AG10803 (cell line): ENCODE results near the gene ABCD1.

ENCODE experiments used
- DNase-seq: peaks from one replicate; pipeline ENCODE4 v3.0.0; 2010; ENCODE audit warnings: low read depth
- H3K4me3 ChIP-seq: 2 replicates; pipeline ENCODE4 v1.5.1; 2011; ENCODE audit warnings: mild to moderate bottlenecking, low read length, control low read depth
- TF ChIP-seq, protein P1 (sequence below): conservative IDR thresholded peaks from 2 replicates; pipeline ENCODE4 v1.5.1; 2011; ENCODE audit warnings: mild to moderate bottlenecking, low read length, control low read depth, inconsistent platforms

The ABCD1 gene

GRCh38 chrX:153793291-153793690 is 68.6 kb downstream of the ABCD1 start:
- TF ChIP-seq, protein P1, sequence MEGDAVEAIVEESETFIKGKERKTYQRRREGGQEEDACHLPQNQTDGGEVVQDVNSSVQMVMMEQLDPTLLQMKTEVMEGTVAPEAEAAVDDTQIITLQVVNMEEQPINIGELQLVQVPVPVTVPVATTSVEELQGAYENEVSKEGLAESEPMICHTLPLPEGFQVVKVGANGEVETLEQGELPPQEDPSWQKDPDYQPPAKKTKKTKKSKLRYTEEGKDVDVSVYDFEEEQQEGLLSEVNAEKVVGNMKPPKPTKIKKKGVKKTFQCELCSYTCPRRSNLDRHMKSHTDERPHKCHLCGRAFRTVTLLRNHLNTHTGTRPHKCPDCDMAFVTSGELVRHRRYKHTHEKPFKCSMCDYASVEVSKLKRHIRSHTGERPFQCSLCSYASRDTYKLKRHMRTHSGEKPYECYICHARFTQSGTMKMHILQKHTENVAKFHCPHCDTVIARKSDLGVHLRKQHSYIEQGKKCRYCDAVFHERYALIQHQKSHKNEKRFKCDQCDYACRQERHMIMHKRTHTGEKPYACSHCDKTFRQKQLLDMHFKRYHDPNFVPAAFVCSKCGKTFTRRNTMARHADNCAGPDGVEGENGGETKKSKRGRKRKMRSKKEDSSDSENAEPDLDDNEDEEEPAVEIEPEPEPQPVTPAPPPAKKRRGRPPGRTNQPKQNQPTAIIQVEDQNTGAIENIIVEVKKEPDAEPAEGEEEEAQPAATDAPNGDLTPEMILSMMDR = no peak
- peak overlapping the region; percentile 80 for H3K4me3 ChIP-seq
- no peak for DNase-seq
